HG02973 (cell line): ENCODE data around the gene RBBP6.

ENCODE experiments used
- ATAC-seq: cut with Tn5 transposase; IDR thresholded peaks from one replicate; pipeline ENCODE4 v1.9.1; 2021; ENCODE audit warnings: moderate library complexity; ENCODE audit not compliant: unreplicated experiment

RBBP6 gene

DNA sequence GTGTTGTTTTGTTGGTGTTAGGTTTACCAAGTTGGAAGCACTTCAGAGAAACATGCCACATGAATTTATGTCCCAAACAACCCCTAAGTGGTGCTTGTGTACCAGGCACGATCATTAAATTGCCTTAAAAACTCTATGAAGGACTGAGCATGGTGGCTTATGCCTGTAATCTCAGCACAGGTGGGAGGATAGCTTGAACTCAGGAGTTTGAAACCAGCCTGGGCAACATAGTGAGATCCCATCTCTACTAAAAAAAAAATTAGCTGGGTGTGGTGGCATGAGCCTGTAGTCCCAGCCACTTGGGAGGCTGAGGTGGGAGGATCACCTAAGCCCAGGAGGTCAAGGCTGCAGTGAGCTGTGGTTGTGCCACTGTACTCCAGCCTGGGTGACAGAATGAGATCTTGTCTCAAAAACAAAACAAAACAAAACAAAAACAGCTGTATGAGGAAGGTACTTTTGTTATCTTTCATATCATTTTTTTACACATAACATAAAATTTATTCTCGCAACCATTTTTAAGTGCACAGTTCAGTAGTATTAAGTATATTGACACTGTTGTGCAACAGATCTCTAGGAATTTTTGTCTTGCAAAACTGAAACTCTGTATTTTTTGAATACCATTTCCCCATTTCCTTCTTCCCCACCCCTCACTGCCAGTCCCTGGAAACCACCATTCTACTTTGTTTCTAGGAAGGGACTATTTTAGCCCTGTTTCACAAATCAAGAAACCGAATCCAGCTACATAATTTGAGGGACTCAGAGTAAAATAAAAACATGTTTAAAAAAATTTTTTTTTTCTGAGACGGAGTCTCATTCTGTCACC lies 14.3 kb upstream of the RBBP6 start:
- ATAC-seq, result no peak

DNA sequence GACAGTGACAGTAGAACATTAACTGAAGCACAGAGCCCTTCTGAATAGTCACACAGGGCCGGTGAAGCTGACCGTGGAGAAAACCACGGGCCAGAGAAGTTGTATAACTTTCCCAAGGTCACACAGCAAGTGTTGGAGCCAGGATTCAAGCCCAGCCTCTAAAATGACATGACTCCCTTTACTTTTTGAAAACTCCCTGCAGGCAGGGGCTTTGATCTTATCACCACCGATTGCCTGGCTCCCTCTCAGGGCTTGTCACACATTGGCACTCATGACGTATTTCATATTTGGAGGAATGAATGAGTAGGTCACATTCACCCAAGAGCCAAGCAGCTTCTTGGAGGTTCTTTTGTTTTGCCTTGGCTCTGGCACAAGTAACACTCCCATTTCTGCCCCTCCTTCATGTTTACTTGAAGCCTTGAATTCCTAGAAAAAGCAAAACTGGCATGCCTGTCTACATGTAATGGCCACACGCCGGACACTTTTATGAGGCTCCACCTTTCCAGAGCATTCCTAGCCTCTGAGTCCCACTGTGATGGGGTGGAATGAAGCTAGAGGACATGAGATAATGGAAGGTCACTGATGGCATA lies 13.3 kb upstream of the RBBP6 start:
- ATAC-seq, result no peak

DNA sequence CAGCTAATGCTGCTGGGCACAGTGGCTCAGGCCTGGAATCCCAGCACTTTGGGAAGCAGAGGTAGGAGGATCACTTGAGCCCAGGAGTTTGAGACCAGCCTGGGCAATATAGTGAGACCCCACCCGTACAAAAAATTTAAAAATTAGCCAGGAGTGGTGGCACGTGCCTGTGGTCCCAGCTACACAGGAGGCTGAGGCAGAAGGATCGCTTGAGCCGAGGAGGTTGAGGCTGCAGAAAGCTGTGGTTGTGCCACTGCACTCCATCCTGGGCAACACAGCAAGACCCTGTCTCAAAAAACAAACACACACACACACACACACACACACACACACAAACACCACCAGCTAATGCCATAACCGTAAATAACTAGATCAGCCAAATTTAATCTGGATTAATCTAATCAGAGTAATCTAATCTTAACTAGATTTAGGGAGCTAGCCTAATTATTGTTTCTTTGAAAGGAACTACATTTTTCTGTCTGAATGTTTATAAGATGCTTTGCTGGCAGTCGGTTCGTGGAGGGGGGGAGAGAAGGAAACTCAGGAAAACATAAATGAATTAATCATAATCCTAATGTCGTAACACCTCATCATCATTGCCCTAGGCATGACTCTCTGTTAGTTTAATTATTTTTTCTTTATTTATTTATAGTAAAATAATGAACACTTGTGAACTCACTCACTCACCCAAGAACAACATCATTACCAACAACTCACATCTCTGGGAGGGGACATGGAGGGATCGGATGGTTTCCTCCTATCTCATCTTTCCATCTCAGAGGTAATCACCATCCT lies 12.5 kb upstream of the RBBP6 start:
- ATAC-seq, result no peak

DNA sequence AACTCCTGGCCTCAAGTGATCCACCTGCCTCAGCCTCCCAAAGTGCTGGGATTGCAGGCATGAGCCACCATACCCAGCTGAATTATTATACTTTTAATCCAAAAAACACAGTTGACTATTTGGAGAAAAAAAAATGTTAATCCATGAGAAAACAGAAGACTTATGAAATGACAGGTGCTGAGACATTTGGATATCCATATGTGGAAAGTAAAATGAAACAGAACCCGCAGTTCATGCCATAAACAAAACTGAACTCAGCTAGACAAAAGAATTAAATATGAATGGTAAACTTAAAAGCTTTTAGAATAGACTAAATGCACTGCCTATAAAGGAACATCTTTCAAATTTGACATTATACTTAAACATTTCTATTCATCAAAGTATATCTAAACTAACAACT lies 8.2 kb upstream of the RBBP6 start:
- ATAC-seq, result no peak

DNA sequence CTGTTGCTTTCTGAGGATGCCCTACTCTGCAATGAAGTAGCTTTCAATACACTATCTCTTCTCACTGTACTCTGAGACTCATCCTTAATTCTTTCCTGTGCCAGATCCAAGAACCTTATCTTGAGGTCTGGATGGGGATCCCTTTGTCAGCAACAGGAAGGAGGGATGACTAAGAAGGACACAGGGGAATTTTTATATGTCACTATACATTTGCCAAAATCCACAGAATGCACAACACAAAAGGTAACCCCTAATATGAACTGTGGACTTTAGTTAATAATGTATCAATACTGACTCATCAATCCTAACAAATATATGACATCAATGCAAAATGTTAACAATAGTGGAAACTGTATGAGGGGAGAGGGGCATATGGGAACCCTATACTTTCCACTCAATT lies 4.7 kb upstream of the RBBP6 start:
- ATAC-seq, result no peak

DNA sequence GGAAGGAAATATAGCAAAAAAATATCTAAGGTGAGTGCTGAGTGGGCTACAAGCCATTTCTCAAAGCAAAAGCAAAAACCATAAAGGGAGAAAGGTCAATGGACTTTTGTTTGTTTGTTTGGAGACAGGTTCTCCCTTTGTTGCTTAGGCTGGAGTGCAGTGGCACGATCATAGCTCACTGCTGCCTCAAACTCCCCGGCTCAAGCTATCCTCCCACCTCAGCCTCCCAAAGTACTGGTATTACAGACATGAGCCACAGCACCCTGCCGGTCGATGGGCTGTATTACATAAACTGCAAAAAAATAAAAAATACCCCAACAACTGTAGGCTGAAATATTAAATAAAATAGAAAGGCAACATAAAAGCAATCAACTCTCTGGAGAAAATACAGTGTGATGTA lies 3.5 kb upstream of the RBBP6 start:
- ATAC-seq, result no peak

DNA sequence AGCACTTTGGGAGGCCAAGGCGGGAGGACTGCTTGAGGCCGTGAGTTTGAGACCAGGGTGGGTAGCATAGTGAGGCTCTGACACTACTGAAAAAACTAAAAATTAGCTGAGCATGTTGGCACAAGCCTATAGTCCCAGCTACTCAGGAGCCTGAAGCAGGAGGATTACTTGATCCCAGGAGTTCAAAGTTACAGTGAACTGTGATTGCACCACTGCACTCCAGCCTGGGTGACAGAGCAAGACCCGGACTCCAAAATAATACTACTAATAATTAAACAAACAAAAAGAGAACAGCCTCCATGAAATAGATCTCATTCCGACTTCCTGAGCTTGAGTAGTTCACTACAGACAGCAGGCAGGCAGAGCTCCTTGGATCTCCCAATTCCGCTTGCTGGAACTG lies 2.7 kb upstream of the RBBP6 start:
- ATAC-seq, result no peak

DNA sequence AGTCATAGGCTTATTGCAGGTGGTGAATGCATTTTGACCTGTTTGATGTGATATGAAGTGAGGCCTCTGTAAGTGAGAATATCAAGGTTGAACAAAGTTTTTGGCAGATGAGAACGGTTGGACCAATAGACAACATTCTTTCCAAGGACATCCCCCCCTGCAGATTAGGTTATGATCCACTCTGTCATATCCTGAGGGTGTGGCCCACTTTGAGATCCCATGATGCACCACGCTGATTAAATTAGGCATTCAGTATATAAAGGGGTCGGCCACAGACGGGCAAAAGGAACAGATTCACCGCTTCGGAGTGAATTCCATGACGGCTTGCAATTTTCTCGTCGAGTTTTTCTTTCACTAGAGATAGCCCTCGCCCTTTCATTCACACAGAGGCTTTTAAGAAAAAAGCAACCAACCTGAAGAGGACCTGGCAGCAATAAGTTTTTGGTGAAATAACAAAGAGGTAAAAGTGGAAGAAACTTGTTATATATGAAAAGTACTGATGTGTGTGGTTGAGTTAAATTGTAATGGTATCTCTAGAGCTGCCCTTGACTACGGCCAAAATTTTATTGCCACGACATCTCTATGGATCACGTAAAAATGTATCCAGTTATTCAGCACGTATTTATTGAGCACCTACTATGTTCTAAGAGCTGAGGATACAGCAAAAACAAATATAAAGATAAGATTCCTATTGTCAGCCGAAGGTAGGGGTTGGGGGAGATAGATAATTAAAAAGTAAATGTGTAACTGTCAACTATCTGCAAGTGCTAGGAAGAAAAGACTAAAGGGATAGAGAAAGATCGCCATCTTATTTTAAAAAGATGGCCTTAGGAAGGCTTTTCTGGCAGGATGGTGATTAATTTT lies 1.7 kb upstream of the RBBP6 start:
- ATAC-seq, result no peak

DNA sequence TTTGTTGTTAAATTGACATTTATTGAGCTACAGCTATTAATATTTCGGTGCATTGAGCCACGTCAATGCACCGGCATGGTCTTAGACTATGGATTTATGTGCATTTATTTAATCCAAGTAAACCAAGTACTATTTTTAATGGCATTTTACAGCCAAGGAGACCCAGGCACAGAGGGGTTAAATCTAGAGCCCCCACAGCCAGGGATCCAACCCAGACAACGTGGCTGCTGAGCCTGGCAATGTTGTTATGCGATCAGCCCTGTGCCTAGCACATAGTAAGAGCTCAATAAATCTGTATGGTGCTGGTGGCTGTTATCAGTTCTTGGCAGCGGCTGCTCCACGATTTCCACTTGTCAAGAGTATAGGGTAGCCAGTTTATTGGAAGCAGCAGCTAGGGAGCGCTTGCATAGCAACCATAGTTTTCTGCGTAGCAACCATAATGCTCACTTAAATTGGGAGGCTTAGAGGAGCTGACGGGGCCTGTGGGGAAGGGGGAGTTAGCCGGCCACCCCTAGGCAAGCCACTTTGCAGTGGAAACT lies 541 bp upstream of the RBBP6 start:
- no peak for ATAC-seq

DNA sequence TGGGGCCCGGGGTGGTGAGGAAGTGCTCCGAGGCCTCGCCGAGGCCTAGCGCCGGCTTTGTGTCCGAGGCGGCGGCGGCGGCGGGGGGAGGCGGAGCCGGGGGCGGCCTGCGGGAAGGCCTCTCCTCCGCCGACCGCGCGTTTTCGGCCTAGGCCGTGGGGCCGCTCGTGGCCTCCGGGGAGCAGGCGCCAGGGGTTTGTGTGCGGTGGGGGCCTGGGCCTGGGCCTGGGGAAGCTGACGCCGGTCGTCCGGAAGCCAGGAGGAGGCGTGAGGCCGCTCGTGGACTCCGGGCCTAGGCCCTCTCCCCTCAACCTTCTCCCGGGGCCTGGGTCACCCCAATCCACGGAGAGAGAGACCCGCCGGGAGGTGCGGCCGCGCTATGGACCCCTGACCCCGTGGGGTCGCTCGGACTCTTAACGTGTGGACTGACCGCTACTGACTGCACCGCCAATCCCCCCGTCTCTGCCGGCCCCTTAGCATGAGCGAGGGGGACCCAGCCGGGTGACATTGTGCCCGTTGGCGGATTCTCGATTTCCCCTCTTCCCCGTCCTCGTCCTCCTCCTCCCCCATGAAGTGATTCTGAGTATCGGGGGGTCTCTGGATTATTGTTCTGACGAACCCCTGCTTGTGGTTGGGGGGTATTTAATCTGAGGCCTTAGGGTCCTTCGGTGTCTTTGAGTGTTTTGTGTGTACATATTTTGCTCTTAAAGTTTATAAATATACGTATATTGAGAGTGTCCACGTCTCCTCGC lies 660 bp downstream of the RBBP6 start:
- peak; percentile 25 for ATAC-seq

DNA sequence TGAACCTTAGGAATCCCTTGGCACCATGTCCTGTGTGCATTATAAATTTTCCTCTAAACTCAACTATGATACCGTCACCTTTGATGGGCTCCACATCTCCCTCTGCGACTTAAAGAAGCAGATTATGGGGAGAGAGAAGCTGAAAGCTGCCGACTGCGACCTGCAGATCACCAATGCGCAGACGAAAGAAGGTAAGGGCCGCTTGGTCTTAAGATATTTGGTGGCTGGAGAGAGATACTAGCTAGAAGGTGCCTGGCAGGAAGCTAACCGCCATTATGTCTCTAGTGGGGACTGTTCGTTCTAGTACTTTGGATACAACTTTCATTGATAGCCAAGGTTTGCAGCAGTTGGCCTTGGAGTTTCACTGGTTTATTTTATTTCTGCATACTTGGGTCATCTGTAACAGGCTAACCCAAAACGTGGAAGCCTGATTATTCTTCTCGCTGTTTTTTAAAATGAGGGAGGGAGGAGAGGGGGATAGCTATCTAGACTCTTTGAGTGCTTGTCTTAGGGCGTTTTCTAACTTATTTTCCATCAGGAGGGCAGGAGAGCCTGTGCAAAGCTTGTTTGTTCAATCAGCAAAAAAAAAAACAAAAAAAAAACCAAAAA lies 1.3 kb downstream of the RBBP6 start:
- ATAC-seq, result no peak

DNA sequence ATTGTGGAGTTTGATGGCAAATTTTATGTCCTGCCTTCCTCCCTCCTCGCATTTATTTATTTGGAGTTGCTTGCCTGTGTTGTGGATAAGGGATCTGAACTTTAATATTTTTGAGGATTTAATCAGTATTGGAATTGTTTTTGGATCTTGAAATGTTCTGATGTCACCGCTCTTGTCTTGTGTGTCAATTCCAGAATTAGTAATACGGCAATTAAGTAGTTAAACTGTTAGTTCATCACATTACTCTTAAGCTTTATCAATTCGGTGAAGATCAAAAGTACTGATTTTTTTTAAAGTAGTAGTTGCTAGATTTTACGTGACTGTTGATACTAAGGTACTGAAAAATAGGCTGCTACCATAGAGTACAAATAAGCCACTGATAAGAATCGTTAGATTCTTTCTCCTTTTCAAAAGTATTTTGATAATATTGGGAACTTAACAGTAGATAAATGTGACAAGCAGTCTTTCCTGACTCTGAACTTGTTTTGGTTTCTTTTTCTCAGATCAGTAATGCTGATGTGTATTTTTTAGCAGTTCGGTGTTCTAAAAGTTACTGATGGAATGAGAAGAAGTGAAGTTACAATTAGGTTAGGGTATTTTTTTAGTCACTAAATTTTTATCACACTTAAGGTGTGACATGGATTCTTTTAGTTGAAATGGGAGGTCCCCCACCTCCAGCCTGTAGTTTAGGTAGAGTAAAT lies 2.0 kb downstream of the RBBP6 start:
- ATAC-seq, result no peak

DNA sequence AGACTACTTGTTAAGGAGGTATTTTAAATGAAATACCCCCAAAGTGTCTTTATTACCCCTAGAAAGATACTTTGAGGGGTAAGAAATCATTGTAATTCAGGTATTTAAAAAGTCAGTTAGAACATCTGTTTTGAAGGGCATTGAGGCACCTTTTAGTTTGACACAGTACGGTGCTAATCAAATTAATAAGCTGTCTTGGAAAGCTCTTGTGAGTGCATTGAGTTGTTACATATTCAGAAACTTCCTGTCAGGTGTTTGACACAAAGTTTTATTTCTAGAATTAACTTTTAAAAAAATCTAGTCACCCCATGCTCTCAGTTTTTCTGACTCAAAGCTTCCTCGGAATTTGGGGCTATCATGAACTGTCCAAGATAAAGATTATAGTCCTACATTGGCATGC lies 4.6 kb downstream of the RBBP6 start:
- ATAC-seq, result no peak

DNA sequence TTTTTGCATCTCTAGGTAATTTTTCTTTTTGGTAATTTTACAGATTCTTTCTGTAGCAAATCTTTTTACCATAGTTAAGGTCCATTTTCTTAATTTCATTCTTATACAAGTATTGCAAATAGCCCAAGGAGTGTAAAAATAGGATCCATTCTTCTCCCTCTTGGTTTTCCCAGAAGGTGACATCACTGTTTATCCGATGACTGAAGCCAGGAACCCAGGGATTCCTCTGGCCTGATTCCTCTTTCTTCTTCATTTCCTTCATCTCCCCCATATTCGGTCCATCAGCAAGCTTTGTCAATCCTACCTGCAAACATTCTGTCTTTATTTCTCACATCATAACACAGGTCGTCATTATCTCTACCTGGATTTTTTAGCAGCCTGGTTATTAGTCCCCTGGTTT lies 5.3 kb downstream of the RBBP6 start:
- ATAC-seq, result no peak

DNA sequence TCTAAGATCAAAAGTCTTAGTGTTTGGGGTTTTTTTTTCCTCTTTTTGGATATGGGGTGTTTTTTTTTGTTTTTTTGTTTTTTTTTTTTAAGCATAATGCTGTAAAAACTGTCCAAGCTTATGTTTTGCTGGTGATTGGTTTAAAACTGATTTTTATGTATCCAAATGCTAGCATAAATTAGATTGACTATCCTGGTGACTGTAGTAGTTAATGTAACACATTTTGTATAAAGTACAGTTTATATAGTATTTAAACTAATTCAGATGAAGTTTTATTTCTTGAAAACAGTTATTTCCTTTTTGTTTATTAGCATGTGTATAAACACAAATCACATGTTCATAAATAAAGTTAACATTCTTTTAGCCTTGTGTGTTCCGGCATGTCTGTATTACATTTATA lies 10.9 kb downstream of the RBBP6 start:
- ATAC-seq, result no peak

DNA sequence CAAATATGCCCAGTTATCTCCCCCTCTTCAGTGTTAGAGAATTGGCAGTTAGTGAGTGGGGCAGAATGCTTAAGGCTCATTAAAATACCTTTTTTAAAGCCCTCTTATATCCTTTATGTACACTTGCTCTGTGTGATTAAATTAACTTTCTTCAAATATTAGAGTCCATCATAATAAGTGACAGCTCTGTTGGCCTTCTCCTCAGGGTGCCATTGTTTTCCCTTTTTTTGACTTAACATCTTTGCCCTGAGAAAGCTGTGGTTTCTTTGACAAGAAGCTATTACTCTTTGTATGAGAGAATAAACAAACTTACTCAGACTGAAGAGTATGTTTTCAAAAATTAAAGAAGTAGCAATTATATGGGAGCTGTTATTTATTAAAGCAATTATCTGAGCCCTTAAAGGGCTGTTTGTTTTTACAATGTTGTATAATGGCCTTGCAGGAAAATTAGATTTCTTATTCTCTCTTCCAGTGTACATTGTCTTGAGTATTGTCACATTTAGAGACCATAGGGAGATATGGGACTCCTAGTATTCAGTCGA lies 13.4 kb downstream of the RBBP6 start:
- ATAC-seq, result no peak

DNA sequence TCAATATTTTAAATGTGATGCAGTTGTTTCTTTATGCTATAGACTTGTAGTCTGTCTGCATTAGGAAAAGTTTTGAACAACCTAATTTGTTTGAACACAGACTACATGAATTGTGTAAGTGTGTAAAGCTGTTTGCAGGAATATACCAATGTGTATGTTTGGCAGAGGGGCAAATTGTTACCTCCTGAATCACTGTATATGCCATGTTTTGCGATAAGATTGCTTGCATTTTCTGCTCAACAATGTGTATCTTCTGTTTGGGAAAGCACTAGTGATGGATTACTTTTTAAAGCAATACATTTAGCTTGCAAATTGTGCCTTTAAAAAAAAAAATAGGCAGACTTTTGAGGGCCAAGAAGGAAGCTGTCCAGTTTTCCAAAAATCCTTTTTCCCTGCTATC lies 14.6 kb downstream of the RBBP6 start:
- ATAC-seq, result no peak

DNA sequence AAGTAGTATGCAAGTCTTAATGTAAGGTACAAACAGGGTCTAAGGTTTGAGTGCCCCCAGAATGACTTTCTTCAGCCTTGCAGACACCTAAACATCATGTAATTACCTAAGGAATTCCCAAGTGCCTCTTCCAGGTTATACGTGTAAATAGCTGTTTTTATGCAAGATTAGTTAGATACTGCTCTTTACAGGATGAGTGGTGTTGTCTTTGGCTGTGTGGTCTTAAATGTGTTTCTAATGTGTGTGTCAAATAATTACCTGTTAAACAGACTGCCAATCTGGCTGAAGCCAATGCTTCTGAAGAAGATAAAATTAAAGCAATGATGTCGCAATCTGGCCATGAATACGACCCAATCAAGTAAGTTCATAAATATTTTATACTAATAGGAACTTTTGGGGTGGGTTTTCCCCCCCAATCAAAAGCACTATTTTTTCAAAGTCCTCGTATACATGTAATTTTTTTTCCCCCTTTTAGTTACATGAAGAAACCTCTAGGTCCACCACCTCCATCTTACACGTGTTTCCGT lies 16.0 kb downstream of the RBBP6 start:
- no peak for ATAC-seq

DNA sequence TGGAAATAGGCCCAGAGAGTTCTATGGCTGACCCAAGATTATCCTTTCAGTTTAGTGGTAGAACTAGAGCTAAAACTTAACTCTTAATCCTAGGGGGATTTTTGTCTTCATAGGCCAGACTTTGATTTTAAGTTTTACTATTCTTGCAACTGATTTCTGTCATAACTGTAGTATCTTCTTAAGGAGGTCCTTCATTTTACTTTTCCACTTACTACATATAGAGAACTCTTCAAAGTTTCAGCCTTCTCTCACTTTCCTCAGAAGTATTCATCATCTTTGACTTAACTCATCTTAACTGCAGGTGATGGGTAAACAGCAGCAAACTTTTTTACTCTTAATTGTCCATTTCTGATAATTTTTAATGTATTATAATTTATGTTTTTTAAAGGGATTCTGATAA lies 23.4 kb downstream of the RBBP6 start:
- ATAC-seq, result no peak
